Effector CD8-positive, alpha-beta T cell (primary cell): Measurements from ENCODE around the gene PRR35.

Source experiments
- DNase-seq: peaks from one replicate; lab custom pipeline; 2025; lab: John Stamatoyannopoulos, UW

PRR35 gene

GRCh38 chr16:549544-550263 lies 10.5 kb upstream of the PRR35 start:
- DNase-seq, result no peak

- DNase-seq, result no peak
These were observed 9.0 kb upstream of the PRR35 start for GRCh38 chr16:551210-551609.

- no peak for DNase-seq
These were observed 8.0 kb upstream of the PRR35 start for GRCh38 chr16:552171-552570.

GRCh38 chr16:553601-554296 lies 6.4 kb upstream of the PRR35 start:
- DNase-seq, result no peak

GRCh38 chr16:554297-554621 lies 5.9 kb upstream of the PRR35 start:
- no peak for DNase-seq

- DNase-seq, result no peak
These were observed 5.4 kb upstream of the PRR35 start for GRCh38 chr16:554640-555365.

- no peak for DNase-seq
These were observed 4.4 kb upstream of the PRR35 start for GRCh38 chr16:555528-556473.

- DNase-seq, result no peak
These were observed 3.6 kb upstream of the PRR35 start for GRCh38 chr16:556474-557173.

- DNase-seq, result no peak
These were observed 2.5 kb upstream of the PRR35 start for GRCh38 chr16:557463-558297.

- no peak for DNase-seq
These were observed 1.7 kb upstream of the PRR35 start for GRCh38 chr16:558298-559020.

GRCh38 chr16:559021-559380 lies 1.2 kb upstream of the PRR35 start:
- no peak for DNase-seq

- no peak for DNase-seq
These were observed 587 bp upstream of the PRR35 start for GRCh38 chr16:559411-560203.

GRCh38 chr16:560701-561412 lies 663 bp downstream of the PRR35 start:
- no peak for DNase-seq

GRCh38 chr16:561413-561794 lies 1.2 kb downstream of the PRR35 start:
- no peak for DNase-seq

GRCh38 chr16:561957-562938 lies 2.1 kb downstream of the PRR35 start:
- DNase-seq, result no peak

GRCh38 chr16:563072-563644 lies 3.0 kb downstream of the PRR35 start:
- no peak for DNase-seq
